GM19438 (cell line): ENCODE data around the gene STARD13.

Experiments
- ATAC-seq: cut with Tn5 transposase; IDR thresholded peaks from one replicate; pipeline ENCODE4 v1.9.1; 2021; ENCODE audit warnings: low read depth; ENCODE audit not compliant: unreplicated experiment

The STARD13 gene

GRCh38 chr13:33105387-33106005 lies 180.1 kb downstream of the STARD13 start:
- ATAC-seq, result no peak

GRCh38 chr13:33103457-33103856 lies 182.1 kb downstream of the STARD13 start:
- no peak for ATAC-seq

GRCh38 chr13:33101835-33102234 lies 183.7 kb downstream of the STARD13 start:
- no peak for ATAC-seq

- no peak for ATAC-seq
Measured at GRCh38 chr13:33100886-33101285, 184.7 kb downstream of the STARD13 start.

GRCh38 chr13:33099860-33100259 lies 185.7 kb downstream of the STARD13 start:
- ATAC-seq, result no peak

- no peak for ATAC-seq
Measured at GRCh38 chr13:33096886-33097605, 188.5 kb downstream of the STARD13 start.

GRCh38 chr13:33092073-33092987 lies 193.2 kb downstream of the STARD13 start:
- ATAC-seq, result no peak

- no peak for ATAC-seq
Measured at GRCh38 chr13:33091415-33091774, 194.2 kb downstream of the STARD13 start.

- ATAC-seq, result no peak
Measured at GRCh38 chr13:33090755-33091414, 194.7 kb downstream of the STARD13 start.

- no peak for ATAC-seq
Measured at GRCh38 chr13:33089311-33089710, 196.2 kb downstream of the STARD13 start.

- ATAC-seq, result no peak
Measured at GRCh38 chr13:33087790-33088189, 197.8 kb downstream of the STARD13 start.

GRCh38 chr13:33087091-33087490 lies 198.5 kb downstream of the STARD13 start:
- no peak for ATAC-seq

- no peak for ATAC-seq
Measured at GRCh38 chr13:33083054-33083453, 202.5 kb downstream of the STARD13 start.

GRCh38 chr13:33081666-33082065 lies 203.9 kb downstream of the STARD13 start:
- ATAC-seq, result no peak

GRCh38 chr13:33080972-33081590 lies 204.5 kb downstream of the STARD13 start:
- ATAC-seq, result no peak

- ATAC-seq, result no peak
Measured at GRCh38 chr13:33079960-33080359, 205.6 kb downstream of the STARD13 start.

GRCh38 chr13:33078263-33078662 lies 207.3 kb downstream of the STARD13 start:
- no peak for ATAC-seq

GRCh38 chr13:33076001-33076992 lies 209.3 kb downstream of the STARD13 start:
- no peak for ATAC-seq

GRCh38 chr13:33073338-33073737 lies 212.2 kb downstream of the STARD13 start:
- ATAC-seq, result no peak
